C4-2B (cell line): ENCODE results near the gene CCSER1.

Experiments
- H3K27ac ChIP-seq: fragments of 450-650 bp; 2 replicates; pipeline ENCODE4 v1.5.1; 2017
- ZFX ChIP-seq: fragments of 450-650 bp; IDR thresholded peaks from 2 replicates; pipeline ENCODE4 v1.6.1; 2017
- TF ChIP-seq, protein P1 (sequence below): fragments of 450-650 bp; conservative IDR thresholded peaks from 2 replicates; pipeline ENCODE4 v1.5.1; 2017; ENCODE audit warnings: mild to moderate bottlenecking

The CCSER1 gene

DNA sequence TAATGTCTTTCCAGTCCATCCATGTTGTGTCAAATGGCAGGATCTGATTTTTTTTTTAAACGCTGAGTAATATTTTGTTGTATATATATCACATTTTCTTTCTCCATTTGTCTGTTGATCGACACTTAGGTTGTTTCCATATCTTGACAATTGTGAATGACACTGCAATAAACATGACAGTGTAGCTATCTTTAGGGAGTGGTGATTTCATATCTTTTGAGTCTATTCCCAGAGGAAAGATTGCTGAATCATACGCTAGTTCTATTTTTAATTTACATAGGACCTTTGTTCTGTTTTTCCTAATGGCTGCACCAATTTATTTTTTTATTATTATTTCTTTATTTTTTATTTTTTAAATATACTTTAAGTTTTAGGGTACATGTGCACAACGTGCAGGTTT is 470.7 kb downstream of the CCSER1 start:
- TF ChIP-seq, protein P1, sequence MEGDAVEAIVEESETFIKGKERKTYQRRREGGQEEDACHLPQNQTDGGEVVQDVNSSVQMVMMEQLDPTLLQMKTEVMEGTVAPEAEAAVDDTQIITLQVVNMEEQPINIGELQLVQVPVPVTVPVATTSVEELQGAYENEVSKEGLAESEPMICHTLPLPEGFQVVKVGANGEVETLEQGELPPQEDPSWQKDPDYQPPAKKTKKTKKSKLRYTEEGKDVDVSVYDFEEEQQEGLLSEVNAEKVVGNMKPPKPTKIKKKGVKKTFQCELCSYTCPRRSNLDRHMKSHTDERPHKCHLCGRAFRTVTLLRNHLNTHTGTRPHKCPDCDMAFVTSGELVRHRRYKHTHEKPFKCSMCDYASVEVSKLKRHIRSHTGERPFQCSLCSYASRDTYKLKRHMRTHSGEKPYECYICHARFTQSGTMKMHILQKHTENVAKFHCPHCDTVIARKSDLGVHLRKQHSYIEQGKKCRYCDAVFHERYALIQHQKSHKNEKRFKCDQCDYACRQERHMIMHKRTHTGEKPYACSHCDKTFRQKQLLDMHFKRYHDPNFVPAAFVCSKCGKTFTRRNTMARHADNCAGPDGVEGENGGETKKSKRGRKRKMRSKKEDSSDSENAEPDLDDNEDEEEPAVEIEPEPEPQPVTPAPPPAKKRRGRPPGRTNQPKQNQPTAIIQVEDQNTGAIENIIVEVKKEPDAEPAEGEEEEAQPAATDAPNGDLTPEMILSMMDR: no peak
- TF ChIP-seq ZFX: no peak
- no peak overlapping the region for H3K27ac ChIP-seq

DNA sequence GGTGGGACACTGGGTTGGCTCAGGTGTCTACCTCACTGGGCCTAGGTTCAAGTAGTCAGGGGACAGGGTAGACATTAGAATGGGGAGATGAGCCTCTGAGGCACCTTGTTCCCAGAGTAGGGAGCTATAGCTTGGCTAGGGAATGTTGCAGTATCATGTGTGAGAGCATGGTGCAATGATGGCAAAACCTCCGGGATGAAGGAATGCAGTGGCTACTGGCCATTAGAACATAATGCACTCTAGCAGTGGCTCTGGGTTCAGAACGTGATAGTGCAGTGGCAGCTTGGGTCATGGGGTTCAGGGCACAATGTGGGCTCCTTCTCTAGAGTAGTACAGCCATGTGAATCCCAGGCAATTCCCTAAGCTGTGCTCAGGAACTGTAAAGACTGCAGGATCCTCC is 471.5 kb downstream of the CCSER1 start:
- H3K27ac ChIP-seq: no peak overlapping the region
- no peak for TF ChIP-seq ZFX
- TF ChIP-seq, protein P1: no peak

DNA sequence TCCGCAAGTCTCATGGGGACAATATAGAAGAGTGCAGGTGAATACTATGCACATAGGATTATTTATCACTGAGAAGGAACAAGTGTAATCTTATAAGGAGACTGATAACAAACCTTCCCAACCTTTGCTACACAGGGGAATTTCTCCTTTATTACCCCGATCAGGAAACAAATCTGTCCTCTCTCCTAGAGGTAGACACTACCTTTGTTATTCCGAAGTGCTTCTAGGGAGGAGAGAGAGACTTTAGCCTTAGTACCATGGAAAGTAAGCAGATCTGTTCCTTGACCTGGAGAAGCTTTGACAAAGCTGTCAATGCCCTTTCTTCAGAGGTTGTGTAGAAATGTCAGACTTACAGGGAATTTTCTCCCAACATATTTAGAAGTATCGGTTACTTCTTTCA is 475.5 kb downstream of the CCSER1 start:
- TF ChIP-seq, protein P1: no peak
- TF ChIP-seq ZFX: no peak
- no peak overlapping the region for H3K27ac ChIP-seq

DNA sequence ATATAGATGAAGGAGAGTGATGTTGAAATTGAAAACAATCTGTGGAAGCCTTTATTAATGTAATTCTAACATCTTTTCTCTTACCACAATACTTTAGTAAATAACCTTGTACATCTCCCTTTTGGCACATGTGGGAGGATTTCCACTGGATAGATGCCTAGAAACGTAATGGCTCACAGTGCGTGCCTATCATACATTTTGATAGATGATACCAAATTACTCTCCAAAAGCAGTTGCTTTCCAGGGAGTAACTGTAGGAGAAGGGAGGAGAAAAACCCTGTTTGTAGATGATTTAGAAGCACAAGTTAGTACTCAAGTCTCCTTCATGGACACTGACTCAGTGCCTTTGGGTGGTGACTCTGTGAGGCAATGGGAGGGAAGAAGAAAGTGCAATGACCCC is 476.3 kb downstream of the CCSER1 start:
- TF ChIP-seq, protein P1: no peak
- no peak for TF ChIP-seq ZFX
- H3K27ac ChIP-seq: no peak overlapping the region

DNA sequence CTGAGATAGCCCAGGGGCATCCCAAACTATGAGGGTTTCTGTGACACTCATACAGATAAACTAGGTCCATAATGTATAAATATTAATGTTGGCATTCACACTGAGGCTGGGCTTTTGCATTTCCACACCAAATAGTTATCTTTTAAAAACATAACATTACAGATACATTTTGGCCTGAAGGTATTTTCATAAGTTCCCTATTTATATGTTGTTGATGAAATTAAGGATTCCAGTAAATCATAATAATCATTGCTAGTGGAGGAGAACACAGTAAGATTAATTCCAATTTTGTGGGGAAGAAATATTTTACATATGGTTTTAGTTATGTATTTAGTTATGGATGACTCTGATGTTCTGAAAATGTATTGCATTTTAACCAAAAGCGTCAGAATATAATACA is 479.6 kb downstream of the CCSER1 start:
- TF ChIP-seq, protein P1: no peak
- TF ChIP-seq ZFX: no peak

DNA sequence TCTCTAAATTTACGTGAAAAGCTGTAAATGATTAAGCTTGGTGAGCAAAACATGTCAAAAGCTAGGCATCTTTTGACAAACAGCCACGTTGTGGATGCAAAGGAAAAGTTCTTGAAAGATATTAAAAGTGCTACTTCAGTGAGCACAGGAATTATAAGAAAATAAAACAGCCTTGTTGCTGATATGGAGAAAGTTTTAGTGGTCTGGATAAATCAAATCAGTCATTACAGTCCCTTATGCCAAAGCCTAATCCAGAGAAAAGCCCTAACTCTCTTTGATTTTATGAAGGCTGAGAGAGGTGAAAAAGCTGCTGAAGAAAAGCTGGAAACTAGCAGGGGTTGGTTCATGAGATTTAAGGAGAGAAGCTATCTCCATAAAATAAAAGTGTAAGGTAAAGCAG is 487.2 kb downstream of the CCSER1 start:
- H3K27ac ChIP-seq: no peak overlapping the region
- TF ChIP-seq ZFX: no peak
- TF ChIP-seq, protein P1: no peak

More for the DNA sequence above, 479.6 kb downstream of the CCSER1 start:
- H3K27ac ChIP-seq: no peak overlapping the region

DNA sequence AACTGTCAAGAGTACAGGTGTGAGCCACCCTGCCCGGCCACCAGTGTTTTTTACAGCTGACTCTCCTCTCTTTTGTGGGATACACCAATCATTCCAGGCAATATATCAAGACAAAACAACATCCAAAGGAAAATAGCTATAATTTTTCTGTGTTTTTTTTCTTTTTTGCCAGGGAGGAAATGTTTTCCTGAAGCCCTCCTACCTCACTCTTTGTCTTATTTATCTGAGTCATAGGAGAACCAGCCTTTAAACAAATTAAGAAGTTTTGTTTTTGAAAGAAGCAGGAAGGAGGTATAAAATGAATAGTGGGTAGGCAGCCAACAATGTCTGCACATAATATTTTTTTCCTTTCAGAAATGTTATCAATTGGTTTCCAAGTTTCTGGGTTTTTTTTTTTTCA is 493.9 kb downstream of the CCSER1 start:
- TF ChIP-seq ZFX: no peak
- TF ChIP-seq, protein P1: no peak
- H3K27ac ChIP-seq: no peak overlapping the region
